ENCODE measurements around the gene PTGDR. TPM values are rescaled to one million over a fixed set of nuclear protein-coding genes. Genes with fewer than 3 reads are reported as not detected.

The PTGDR gene
- total RNA-seq, 4 donors from 2014 or later: 1.0 to 3.0 (median 1.9) TPM

GRCh38 chr14:52235434-52235833 lies 32.1 kb upstream of the PTGDR start:
- TF ChIP-seq, protein P1, sequence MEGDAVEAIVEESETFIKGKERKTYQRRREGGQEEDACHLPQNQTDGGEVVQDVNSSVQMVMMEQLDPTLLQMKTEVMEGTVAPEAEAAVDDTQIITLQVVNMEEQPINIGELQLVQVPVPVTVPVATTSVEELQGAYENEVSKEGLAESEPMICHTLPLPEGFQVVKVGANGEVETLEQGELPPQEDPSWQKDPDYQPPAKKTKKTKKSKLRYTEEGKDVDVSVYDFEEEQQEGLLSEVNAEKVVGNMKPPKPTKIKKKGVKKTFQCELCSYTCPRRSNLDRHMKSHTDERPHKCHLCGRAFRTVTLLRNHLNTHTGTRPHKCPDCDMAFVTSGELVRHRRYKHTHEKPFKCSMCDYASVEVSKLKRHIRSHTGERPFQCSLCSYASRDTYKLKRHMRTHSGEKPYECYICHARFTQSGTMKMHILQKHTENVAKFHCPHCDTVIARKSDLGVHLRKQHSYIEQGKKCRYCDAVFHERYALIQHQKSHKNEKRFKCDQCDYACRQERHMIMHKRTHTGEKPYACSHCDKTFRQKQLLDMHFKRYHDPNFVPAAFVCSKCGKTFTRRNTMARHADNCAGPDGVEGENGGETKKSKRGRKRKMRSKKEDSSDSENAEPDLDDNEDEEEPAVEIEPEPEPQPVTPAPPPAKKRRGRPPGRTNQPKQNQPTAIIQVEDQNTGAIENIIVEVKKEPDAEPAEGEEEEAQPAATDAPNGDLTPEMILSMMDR (IDR thresholded peaks at IDR 0.05; ENCODE audit: low read depth): no peak

DNA sequence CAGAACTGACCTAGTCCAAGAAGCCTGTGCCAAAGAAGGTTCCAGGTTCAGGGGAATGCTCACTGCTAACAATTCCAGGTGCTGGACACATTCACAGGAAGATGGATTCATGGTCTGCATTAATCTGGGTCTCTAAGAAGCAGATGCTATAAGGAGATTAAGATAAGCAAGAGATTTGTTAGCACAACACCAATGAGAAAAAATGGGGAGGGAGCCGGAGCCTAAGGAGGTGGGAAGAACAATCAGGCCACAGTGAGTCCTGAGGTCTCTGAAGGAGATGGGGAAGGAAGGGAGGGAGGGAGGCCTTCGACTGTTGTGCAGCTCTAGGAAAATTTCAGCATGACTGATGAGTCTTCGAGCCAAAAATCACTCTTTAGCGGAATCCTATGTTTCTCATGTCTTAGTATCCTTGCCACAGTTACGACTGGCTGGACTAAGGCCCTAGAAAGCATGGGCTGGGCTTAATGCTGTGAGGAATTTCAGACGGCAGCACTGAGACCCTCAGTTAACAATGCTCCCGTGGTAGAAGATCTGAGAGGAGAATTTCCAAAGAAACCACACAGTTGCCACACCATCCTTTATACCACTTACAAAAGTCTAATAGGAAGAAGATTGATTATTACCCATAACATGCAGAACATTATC lies 31.5 kb upstream of the PTGDR start:
- TF ChIP-seq, protein P1 (IDR thresholded peaks at IDR 0.05; ENCODE audit: low read depth): no peak

DNA sequence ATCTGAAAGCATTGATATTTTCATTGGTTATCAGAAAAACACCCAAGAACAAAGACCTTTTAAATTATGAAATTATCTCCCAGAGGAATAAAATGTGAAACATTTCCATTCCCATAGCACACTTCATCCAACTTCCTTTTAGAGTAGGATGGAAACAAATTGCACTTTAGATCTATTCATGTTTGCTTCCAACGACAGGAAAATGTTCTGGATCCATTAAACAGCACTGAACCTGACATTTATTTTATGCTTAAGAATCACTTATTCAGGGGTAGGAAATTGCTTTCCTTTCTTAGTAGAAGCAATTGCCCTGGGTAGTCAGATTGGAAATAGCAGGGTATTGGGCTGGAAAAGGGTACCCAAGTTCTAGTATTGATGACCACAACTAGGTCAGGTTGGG lies 28.8 kb upstream of the PTGDR start:
- TF ChIP-seq, protein P1 (IDR thresholded peaks at IDR 0.05; ENCODE audit: low read depth): no peak

- TF ChIP-seq, protein P1 (IDR thresholded peaks at IDR 0.05; ENCODE audit: low read depth): no peak
Measured at GRCh38 chr14:52240623-52241022, 26.9 kb upstream of the PTGDR start.

GRCh38 chr14:52241087-52241793 lies 26.3 kb upstream of the PTGDR start:
- TF ChIP-seq, protein P1 (IDR thresholded peaks at IDR 0.05; ENCODE audit: low read depth): no peak

GRCh38 chr14:52244328-52244727 lies 23.2 kb upstream of the PTGDR start:
- TF ChIP-seq, protein P1 (IDR thresholded peaks at IDR 0.05; ENCODE audit: low read depth): no peak

GRCh38 chr14:52244997-52245396 lies 22.5 kb upstream of the PTGDR start:
- TF ChIP-seq, protein P1 (IDR thresholded peaks at IDR 0.05; ENCODE audit: low read depth): no peak

Data from subcutaneous adipose tissue (tissue), 4 donors.